ENCODE measurements around the gene GABRR1.

Gene GABRR1

DNA sequence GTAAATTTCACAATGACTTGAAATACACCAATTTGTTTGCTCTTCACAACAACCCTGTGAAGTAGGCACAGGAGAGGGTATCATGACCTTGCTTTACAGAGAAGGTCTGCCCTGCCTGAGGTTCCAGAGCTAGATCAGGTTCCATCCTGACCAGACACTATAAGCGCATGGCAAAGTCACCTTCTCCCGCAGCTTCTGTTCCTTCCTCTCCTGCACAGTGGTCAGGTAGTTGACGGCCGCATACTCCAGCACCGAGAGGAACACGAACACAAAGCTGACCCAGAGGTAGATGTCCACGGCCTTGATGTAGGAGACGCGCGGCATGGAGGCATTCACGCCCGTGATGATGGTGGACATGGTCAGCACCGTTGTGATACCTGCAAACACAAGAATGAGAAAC is 37.0 kb downstream of the GABRR1 start:
- CTCF ChIA-PET: no interaction called here
- TF ChIP-seq FOXM1 (IDR thresholded peaks at IDR 0.05; ENCODE audit: borderline replicate concordance) (no peak), ARNT (IDR thresholded peaks at IDR 0.05) (no peak), TARDBP (IDR thresholded peaks at IDR 0.05) (no peak), L3MBTL2 (conservative IDR thresholded peaks at IDR 0.05) (no peak), LEF1 (IDR thresholded peaks at IDR 0.05; ENCODE audit: borderline replicate concordance) (no peak), FOXK2 (IDR thresholded peaks at IDR 0.05) (no peak)
- TF ChIP-seq, protein P1, sequence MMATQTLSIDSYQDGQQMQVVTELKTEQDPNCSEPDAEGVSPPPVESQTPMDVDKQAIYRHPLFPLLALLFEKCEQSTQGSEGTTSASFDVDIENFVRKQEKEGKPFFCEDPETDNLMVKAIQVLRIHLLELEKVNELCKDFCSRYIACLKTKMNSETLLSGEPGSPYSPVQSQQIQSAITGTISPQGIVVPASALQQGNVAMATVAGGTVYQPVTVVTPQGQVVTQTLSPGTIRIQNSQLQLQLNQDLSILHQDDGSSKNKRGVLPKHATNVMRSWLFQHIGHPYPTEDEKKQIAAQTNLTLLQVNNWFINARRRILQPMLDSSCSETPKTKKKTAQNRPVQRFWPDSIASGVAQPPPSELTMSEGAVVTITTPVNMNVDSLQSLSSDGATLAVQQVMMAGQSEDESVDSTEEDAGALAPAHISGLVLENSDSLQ (IDR thresholded peaks at IDR 0.05): no peak
- no peak for DNase-seq (ENCODE audit: extremely low spot score)
- POLR2A ChIA-PET: no interaction called here

DNA sequence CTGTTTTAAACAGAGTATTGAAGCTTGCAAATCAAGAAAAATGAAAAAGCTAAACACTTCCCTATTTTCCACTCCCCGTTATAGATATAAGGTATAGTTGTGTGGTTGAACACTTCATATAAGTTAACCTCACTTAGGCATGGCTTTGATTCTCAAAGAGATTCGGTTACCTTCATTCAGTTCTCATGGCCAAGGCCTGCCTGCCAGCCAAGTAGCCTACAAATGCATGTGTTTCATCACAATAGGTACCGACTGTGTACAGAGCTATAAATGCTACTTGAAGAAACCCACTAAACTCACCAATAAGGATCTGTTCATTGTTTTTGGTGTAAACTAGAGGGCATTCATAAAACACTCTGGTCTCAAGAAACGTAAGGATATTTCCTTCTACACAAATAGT is 43.5 kb downstream of the GABRR1 start:
- no peak for DNase-seq (ENCODE audit: extremely low spot score)
- TF ChIP-seq TARDBP (IDR thresholded peaks at IDR 0.05): no peak
- no peak for TF ChIP-seq NFRKB (IDR thresholded peaks at IDR 0.05)
- no peak for TF ChIP-seq BHLHE40 (IDR thresholded peaks at IDR 0.05; ENCODE audit: borderline replicate concordance)
- no peak for TF ChIP-seq FOXA1 (IDR thresholded peaks at IDR 0.05)
- no peak for TF ChIP-seq ARNT (IDR thresholded peaks at IDR 0.05)
- TF ChIP-seq CTBP1 (IDR thresholded peaks at IDR 0.05; ENCODE audit: borderline replicate concordance): no peak
- no peak for TF ChIP-seq FOXM1 (IDR thresholded peaks at IDR 0.05; ENCODE audit: borderline replicate concordance)
- no peak for TF ChIP-seq SP1 (IDR thresholded peaks at IDR 0.05)
- TF ChIP-seq ELF4 (IDR thresholded peaks at IDR 0.05): no peak
- TF ChIP-seq FOXK2 (IDR thresholded peaks at IDR 0.05): no peak
- ChIA-PET POLR2A (no interaction called here), CTCF (no interaction called here)

DNA sequence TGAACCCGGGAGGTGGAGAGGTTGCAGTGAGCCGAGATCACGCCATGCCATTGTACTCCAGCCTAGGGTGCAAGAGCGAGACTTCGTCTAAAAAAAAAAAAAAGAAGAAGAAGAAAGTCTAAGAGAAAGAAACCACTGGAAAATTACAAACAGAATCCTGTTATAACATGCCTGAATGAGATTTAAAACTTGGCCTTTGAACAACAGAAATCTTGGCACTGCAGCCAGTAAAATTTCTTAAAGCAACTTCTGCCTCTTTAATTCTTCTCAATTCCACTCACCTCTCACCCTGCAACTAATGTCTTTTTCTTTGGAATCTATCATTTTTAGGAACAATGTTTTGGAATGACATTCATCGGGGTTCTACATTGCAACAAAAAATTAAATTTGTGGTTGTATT is 45.0 kb downstream of the GABRR1 start:
- TF ChIP-seq TARDBP (IDR thresholded peaks at IDR 0.05) (no peak), FOXA1 (IDR thresholded peaks at IDR 0.05) (no peak), SUZ12 (IDR thresholded peaks at IDR 0.05) (no peak), FOXK2 (IDR thresholded peaks at IDR 0.05) (no peak), FOXM1 (IDR thresholded peaks at IDR 0.05; ENCODE audit: borderline replicate concordance) (no peak), CTBP1 (IDR thresholded peaks at IDR 0.05; ENCODE audit: borderline replicate concordance) (no peak)
- TF ChIP-seq, protein P1 (IDR thresholded peaks at IDR 0.05): no peak
- CTCF ChIA-PET: no interaction called here
- POLR2A ChIA-PET: no interaction called here
- DNase-seq (ENCODE audit: extremely low spot score): no peak

DNA sequence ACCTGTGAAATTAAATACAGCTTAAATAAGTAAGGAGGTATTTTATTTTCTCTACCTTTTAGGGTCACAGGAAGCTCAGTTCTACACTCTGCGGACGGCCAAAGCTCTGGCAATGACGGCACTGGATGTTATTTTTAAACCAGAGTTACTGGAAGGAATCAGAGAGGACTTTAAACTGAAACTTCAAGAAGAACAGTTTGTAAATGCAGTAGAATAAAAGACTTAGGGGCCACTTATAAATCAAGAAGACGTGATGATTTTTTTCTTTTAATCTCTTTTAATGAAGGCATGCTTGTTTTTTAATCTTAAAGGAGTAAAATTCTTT is 55.1 kb downstream of the GABRR1 start:
- POLR2A ChIA-PET: interaction anchor here (1.7 kb wide), 1 partner anchor 16 kb away, joined by 7 read pairs; the partner anchor contains the start of gene PM20D2
- no peak for DNase-seq (ENCODE audit: extremely low spot score)
- CTCF ChIA-PET: no interaction called here
- TF ChIP-seq SUZ12 (IDR thresholded peaks at IDR 0.05): no peak

DNA sequence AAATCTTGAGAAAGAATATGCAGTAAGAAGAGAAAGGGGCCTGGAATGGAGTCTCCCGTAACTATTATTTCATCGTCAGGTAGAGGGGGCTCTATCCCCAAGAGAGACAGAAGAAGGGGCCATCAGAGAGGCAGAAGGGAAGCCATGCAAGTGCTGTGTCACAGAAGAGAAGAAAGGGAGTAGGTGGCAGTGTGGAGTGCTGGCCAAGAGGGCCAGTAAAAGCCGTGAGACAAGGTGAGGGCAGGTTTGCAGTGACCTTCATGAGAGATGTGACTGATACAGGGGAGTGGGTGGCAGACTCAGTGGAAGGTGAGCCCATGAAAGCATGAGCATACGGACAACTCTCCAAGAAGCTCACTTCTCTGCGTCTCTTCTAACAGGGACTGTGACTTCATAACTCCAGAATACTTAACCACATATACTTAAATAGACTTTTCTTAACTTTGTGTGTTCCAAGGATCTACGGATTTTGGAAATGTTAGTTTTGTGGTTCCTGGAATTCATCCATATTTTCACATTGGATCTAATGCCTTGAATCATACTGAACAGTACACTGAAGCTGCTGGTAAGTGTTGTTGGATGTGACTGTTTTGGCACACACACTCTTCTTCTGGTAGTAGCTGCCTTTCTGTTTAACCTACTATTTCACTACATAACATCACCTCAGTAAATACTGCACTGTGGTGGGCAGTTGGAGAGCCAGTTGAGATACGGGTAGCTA is 55.7 kb downstream of the GABRR1 start:
- ChIA-PET CTCF (no interaction called here), POLR2A (interaction anchor here (1.7 kb wide), 1 partner anchor 15 kb away, joined by 7 read pairs; the partner anchor contains the start of gene PM20D2)
- DNase-seq (ENCODE audit: extremely low spot score): no peak
- TF ChIP-seq TARDBP (IDR thresholded peaks at IDR 0.05) (no peak), FOXK2 (IDR thresholded peaks at IDR 0.05) (no peak), FOXA1 (IDR thresholded peaks at IDR 0.05) (no peak), SP1 (IDR thresholded peaks at IDR 0.05) (no peak), CTBP1 (IDR thresholded peaks at IDR 0.05; ENCODE audit: borderline replicate concordance) (no peak), ARNT (IDR thresholded peaks at IDR 0.05) (no peak), SUZ12 (IDR thresholded peaks at IDR 0.05) (no peak), ZNF384 (IDR thresholded peaks at IDR 0.05) (no peak), BHLHE40 (IDR thresholded peaks at IDR 0.05; ENCODE audit: borderline replicate concordance) (no peak), L3MBTL2 (conservative IDR thresholded peaks at IDR 0.05) (no peak), NFRKB (IDR thresholded peaks at IDR 0.05) (no peak)
- TF ChIP-seq, protein P1 (IDR thresholded peaks at IDR 0.05): no peak

DNA sequence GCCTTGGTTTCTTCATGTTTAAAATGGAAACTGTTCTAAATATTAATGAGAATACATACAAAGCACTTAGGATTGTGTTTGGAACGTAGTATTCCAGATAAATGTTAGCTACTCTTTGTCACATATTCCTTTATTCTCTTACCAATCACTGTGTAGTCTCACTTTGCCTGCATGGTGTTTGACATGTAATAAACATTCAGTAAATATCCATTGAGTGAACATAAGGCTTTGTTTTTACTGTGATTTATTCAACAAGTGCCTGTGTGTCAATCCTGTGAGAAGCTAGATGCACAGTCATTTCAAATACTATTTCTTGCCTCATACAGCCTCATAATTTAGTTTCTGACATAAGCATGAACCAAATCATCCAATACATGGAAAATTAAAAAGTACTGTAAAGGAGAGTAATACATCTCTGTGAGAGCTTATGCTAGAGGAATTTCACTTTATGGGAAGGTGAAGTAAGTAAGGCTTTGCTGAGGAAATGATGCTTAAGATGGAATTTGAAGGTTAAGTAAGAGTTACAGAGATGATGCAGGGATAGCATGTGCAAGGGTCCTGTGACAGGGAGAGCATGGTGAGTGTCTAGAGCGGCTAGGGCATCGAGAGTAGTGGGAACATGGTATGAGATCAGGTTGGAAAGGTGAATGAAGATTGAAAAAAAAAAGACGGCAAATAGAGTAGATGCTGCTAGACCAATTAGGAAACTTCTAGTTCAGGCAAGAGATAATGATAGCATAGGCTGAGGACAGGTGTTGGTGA is 56.6 kb downstream of the GABRR1 start:
- DNase-seq (ENCODE audit: extremely low spot score): no peak
- TF ChIP-seq NFRKB (IDR thresholded peaks at IDR 0.05) (no peak), ZNF384 (IDR thresholded peaks at IDR 0.05) (no peak), FOXA1 (IDR thresholded peaks at IDR 0.05) (no peak), TARDBP (IDR thresholded peaks at IDR 0.05) (no peak), ELF4 (IDR thresholded peaks at IDR 0.05) (no peak), LEF1 (IDR thresholded peaks at IDR 0.05; ENCODE audit: borderline replicate concordance) (no peak), FOXK2 (IDR thresholded peaks at IDR 0.05) (no peak), HDGF (IDR thresholded peaks at IDR 0.05; ENCODE audit: borderline replicate concordance) (no peak), SP1 (IDR thresholded peaks at IDR 0.05) (no peak), L3MBTL2 (conservative IDR thresholded peaks at IDR 0.05) (no peak), FOXM1 (IDR thresholded peaks at IDR 0.05; ENCODE audit: borderline replicate concordance) (no peak), SUZ12 (IDR thresholded peaks at IDR 0.05) (no peak)
- TF ChIP-seq, protein P1 (IDR thresholded peaks at IDR 0.05): no peak
- CTCF ChIA-PET: interaction anchor here (0.6 kb wide), 2 partner anchors 18 to 38 kb away, joined by 3 to 4 read pairs; no protein-coding TSS in a partner anchor

More for the DNA sequence above, 56.6 kb downstream of the GABRR1 start:
- POLR2A ChIA-PET: interaction anchor here (0.7 kb wide), 1 partner anchor 177 kb away, joined by 3 read pairs; no protein-coding TSS in a partner anchor
